Measurements from ENCODE around the gene KIDINS220.

DNA sequence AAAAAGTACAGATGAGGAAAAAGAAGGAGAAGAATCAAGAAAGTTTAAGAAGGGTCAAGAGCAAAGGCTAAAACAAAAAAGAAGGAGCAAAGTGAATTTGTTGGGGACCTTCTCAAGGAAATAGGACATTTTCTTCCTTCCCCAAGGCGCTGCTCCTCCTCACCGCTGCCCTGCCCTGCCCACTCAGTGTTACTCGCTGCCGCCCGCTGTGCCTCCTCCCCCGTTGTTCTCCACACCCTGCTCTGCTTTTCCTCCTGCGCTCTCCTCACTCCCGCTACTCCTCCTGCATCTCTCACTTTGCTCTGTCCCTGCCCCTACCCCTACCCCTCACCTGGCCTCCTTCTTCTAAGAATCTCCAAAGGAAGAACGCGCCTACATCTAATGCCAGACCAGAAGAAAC lies 104.8 kb downstream of the KIDINS220 start:
- no peak for TF ChIP-seq TAF1 (IDR thresholded peaks at IDR 0.05; ENCODE audit: control insufficient read depth, extremely low read depth, insufficient read depth, low read length, severe bottlenecking)
- TF ChIP-seq MEF2D (tag; conservative IDR thresholded peaks at IDR 0.05; ENCODE audit: low read depth) = no peak
- TF ChIP-seq, protein P1, sequence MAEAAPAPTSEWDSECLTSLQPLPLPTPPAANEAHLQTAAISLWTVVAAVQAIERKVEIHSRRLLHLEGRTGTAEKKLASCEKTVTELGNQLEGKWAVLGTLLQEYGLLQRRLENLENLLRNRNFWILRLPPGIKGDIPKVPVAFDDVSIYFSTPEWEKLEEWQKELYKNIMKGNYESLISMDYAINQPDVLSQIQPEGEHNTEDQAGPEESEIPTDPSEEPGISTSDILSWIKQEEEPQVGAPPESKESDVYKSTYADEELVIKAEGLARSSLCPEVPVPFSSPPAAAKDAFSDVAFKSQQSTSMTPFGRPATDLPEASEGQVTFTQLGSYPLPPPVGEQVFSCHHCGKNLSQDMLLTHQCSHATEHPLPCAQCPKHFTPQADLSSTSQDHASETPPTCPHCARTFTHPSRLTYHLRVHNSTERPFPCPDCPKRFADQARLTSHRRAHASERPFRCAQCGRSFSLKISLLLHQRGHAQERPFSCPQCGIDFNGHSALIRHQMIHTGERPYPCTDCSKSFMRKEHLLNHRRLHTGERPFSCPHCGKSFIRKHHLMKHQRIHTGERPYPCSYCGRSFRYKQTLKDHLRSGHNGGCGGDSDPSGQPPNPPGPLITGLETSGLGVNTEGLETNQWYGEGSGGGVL (CRISPR knock-in tag; IDR thresholded peaks at IDR 0.05) = no peak
- TF ChIP-seq ARNT (IDR thresholded peaks at IDR 0.05) = no peak
- TF ChIP-seq PCBP2 (IDR thresholded peaks at IDR 0.05; ENCODE audit: low read depth, low read length, poor library complexity, severe bottlenecking) = no peak
- no peak for TF ChIP-seq RCOR1 (IDR thresholded peaks at IDR 0.05; ENCODE audit: borderline replicate concordance in 1 of 2, low read depth in 2 of 2, low read length in 2 of 2)
- TF ChIP-seq ZBTB1 (CRISPR knock-in tag; IDR thresholded peaks at IDR 0.05; ENCODE audit: borderline replicate concordance, low read depth) = no peak
- TF ChIP-seq MLLT1 (IDR thresholded peaks at IDR 0.05) = no peak
- TF ChIP-seq MAX (CRISPR knock-in tag; IDR thresholded peaks at IDR 0.05) = no peak

Measured in K562 (cell line).